Measurements from ENCODE around the gene KRT23.

GRCh38 chr17:40883626-40884334 lies 53.7 kb downstream of the KRT23 start:
- TF ChIP-seq POLR2AphosphoS5 (IDR thresholded peaks at IDR 0.05; ENCODE audit: low read depth, low read length) (no peak), POLR2A (IDR thresholded peaks at IDR 0.05; ENCODE audit: low read depth, low read length) (no peak), TAF1 (IDR thresholded peaks at IDR 0.05; ENCODE audit: low read depth, low read length) (no peak), POU2F2 (IDR thresholded peaks at IDR 0.05; ENCODE audit: low read depth, low read length) (no peak), SPI1 (IDR thresholded peaks at IDR 0.05; ENCODE audit: low read depth, low read length) (no peak), PAX5 (IDR thresholded peaks at IDR 0.05; ENCODE audit: insufficient read depth, low read length, severe bottlenecking) (no peak)
